Activated CD8-positive, alpha-beta T cell treated with anti-CD3 and anti-CD28 coated beads for 36 hours (primary cell): Measurements from ENCODE around the gene MYOC. TPM values are rescaled to one million over a fixed set of nuclear protein-coding genes. Genes with fewer than 3 reads are reported as not detected.

Source experiments
- ATAC-seq: fragments of 200-7000 bp; cut with Tn5 transposase; one replicate; pipeline ENCODE4 v1.10.0; 2021; ENCODE audit warnings: mild to moderate bottlenecking, moderate library complexity
- CTCF ChIA-PET: fragments of 350-600 bp; sonication (Branson Sonifier 250); formaldehyde crosslinking; loops from one replicate; lab custom pipeline; 2021; ENCODE audit warnings: antibody characterized with exemption; lab: Charles Lee
- POLR2A ChIA-PET: fragments of 350-600 bp; sonication (Branson Sonifier 250); formaldehyde crosslinking; loops from one replicate; lab custom pipeline; 2021; ENCODE audit warnings: antibody characterized with exemption; lab: Charles Lee
- DNase-seq: peaks from one replicate; pipeline ENCODE4 v3.0.0-alpha.2; 2020
- H3K27ac Mint-ChIP-seq: one replicate; pipeline ENCODE4 v1.8.0; 2021; ENCODE audit warnings: mild to moderate bottlenecking, mixed read lengths
- H3K27me3 Mint-ChIP-seq: one replicate; pipeline ENCODE4 v1.8.0; 2021; ENCODE audit warnings: mixed read lengths
- H3K36me3 Mint-ChIP-seq: one replicate; pipeline ENCODE4 v1.8.0; 2021; ENCODE audit warnings: low read depth, mixed read lengths
- H3K4me1 Mint-ChIP-seq: one replicate; pipeline ENCODE4 v1.8.0; 2021; ENCODE audit warnings: low read depth, mixed read lengths
- H3K4me3 Mint-ChIP-seq: one replicate; pipeline ENCODE4 v1.8.0; 2021; ENCODE audit warnings: mild to moderate bottlenecking, moderate library complexity, mixed read lengths
- H3K9me3 Mint-ChIP-seq: one replicate; pipeline ENCODE4 v1.8.0; 2021; ENCODE audit warnings: mixed read lengths
- intact Hi-C: fragments of 100-400 bp; cut with micrococcal nuclease; formaldehyde crosslinking; loops from one replicate; pipeline ENCODE4 v1.10.0; 2022
- total RNA-seq, 2 experiments: library from RNA; stranded (reverse); gene quantifications; one replicate each; pipeline ENCODE4 v1.2.3, GENCODE V29; 2021
- TF ChIP-seq, protein P1 (sequence below): fragments of 200-600 bp; IDR thresholded peaks from one replicate; pipeline ENCODE4 v1.8.0; 2022; ENCODE audit warnings: antibody characterized with exemption, mild to moderate bottlenecking

The MYOC gene
- total RNA-seq, 2 experiments from 2014 or later: not detected

DNA sequence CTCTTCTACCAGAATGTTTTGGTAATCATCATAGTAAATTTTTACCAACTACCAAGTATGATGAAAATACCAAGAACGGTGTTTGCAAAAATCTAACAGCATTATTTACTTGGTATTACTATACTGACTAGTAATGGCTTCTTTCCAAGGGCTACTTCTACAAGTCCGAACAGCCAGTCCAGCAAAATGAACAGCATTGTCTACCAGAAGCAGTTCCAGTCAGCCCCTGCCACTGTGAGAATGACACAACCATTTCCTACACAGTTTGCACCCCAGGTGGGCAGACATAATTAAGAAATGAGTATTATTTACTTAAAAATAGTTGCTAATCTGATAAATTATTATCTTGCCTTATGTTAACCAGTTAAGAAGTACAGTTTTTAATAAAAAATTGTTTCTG is 64.3 kb downstream of the MYOC start:
- DNase-seq: no peak
- Mint-ChIP-seq H3K27ac (no peak overlapping the region), H3K9me3 (no peaks in the 10 kb centered on the region), H3K27me3 (no peaks in the 10 kb centered on the region), H3K36me3 (peaks cover 70% of the 10 kb centered on the region), H3K4me3 (no peak overlapping the region), H3K4me1 (peaks cover 17% of the 10 kb centered on the region)
- ATAC-seq: no peak
- TF ChIP-seq, protein P1, sequence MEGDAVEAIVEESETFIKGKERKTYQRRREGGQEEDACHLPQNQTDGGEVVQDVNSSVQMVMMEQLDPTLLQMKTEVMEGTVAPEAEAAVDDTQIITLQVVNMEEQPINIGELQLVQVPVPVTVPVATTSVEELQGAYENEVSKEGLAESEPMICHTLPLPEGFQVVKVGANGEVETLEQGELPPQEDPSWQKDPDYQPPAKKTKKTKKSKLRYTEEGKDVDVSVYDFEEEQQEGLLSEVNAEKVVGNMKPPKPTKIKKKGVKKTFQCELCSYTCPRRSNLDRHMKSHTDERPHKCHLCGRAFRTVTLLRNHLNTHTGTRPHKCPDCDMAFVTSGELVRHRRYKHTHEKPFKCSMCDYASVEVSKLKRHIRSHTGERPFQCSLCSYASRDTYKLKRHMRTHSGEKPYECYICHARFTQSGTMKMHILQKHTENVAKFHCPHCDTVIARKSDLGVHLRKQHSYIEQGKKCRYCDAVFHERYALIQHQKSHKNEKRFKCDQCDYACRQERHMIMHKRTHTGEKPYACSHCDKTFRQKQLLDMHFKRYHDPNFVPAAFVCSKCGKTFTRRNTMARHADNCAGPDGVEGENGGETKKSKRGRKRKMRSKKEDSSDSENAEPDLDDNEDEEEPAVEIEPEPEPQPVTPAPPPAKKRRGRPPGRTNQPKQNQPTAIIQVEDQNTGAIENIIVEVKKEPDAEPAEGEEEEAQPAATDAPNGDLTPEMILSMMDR: no peak
- ChIA-PET POLR2A (no interaction called here), CTCF (no interaction called here)
- intact Hi-C loops: no loop called here

DNA sequence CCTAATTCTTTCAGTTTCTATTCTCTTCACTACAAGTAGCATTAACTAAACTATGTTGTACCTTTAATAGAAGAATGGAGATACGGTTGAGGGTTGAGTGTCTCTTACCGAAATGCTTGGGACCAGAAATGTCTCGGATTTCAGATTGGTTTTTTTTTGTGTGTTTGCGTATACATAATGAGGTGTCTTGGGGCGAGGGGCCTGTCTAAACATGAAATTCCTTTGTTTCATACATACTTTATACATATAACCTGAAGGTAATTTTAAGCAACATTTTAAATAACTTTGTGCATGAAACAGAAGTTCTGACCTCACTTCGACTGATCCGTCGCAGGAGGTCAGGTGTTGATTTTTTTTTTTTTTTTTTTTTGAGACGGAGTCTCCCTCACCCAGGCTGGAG is 66.8 kb downstream of the MYOC start:
- Mint-ChIP-seq H3K27me3 (no peaks in the 10 kb centered on the region), H3K36me3 (peaks cover 50% of the 10 kb centered on the region), H3K4me1 (peaks cover 26% of the 10 kb centered on the region), H3K27ac (no peak overlapping the region), H3K9me3 (no peaks in the 10 kb centered on the region), H3K4me3 (no peak overlapping the region)
- ChIA-PET POLR2A (no interaction called here), CTCF (interaction anchor here (0.6 to 0.7 kb wide), 2 partner anchors 33 to 37 kb away, joined by 3 read pairs; no protein-coding TSS in a partner anchor)
- ATAC-seq (no peak), DNase-seq (no peak)
- intact Hi-C loops: no loop called here
- TF ChIP-seq, protein P1: no peak

Other genes starting within 250 kb of the MYOC start
- gene PRRC2C, start 167.2 kb downstream of the MYOC start, total RNA-seq: 100 to 1,000 TPM; 229 to 238 TPM
- gene MYOCOS, start 30.4 kb downstream of the MYOC start, total RNA-seq: not detected
- gene VAMP4, start 89.4 kb upstream of the MYOC start, total RNA-seq: 1 to 10 TPM; 6.1 to 6.2 TPM
- 10 to 100 TPM; 44.6 to 46.6 TPM for gene METTL13, start 129.0 kb upstream of the MYOC start, total RNA-seq
- gene DNM3, start 188.8 kb upstream of the MYOC start, total RNA-seq: 1 to 10 TPM in 1 of 2 experiments, under 1 TPM in 1; 0.58 to 1.1 TPM